Gastroesophageal sphincter (tissue), 4 donors: ENCODE measurements around the gene YY1. TPM values are rescaled to one million over a fixed set of nuclear protein-coding genes. Genes with fewer than 3 reads are reported as not detected.
"Not testable (repeated sequence)": the region's sequence is repeated elsewhere in the genome, so short reads cannot be mapped to it uniquely, and the experiment has no call there.

Source experiments
- ATAC-seq: fragments of 150-250 bp; one replicate; pipeline ENCODE4 v1.9.1; 2016; ENCODE audit warnings: mild to moderate bottlenecking, moderate library complexity
- H3K27ac ChIP-seq, 4 donors: fragments of 200-600 bp; sonication (generic) in 3 of 4; 1 replicate in 3 of 4; 2 replicates in 1 of 4; pipeline ENCODE4 v1.5.1; 2016 to 2019
- H3K27me3 ChIP-seq: fragments of 200-600 bp; sonication (generic); one replicate; pipeline ENCODE4 v1.5.1; 2019
- H3K36me3 ChIP-seq, 2 donors: fragments of 200-600 bp; sonication (generic); one replicate each; pipeline ENCODE4 v1.5.1; 2019; ENCODE audit warnings: control low read depth in 1 of 2
- H3K4me1 ChIP-seq, 3 donors: fragments of 200-600 bp; sonication (generic); 1 replicate in 2 of 3; 2 replicates in 1 of 3; pipeline ENCODE4 v1.5.1; 2016 to 2019; ENCODE audit warnings: control low read depth in 2 of 3
- H3K4me3 ChIP-seq, 2 donors: fragments of 200-600 bp; sonication (generic); one replicate each; pipeline ENCODE4 v1.5.1; 2019; ENCODE audit warnings: mild to moderate bottlenecking in 1 of 2, moderate library complexity in 1 of 2
- H3K9me3 ChIP-seq, 3 donors: fragments of 200-600 bp; sonication (generic); one replicate each; pipeline ENCODE4 v1.5.1; 2017 to 2019; ENCODE audit warnings: control low read depth in 2 of 3
- EP300 ChIP-seq: sonication (generic); formaldehyde crosslinking; IDR thresholded peaks from one replicate; pipeline ENCODE4 v1.6.1; 2017; ENCODE audit warnings: antibody characterized with exemption, mild to moderate bottlenecking
- POLR2A ChIP-seq, 2 donors: fragments of 450-650 bp; IDR thresholded peaks; one replicate each; pipeline ENCODE4 v1.6.1; 2017; ENCODE audit warnings: antibody characterized with exemption in 2 of 2, mild to moderate bottlenecking in 2 of 2, moderate library complexity in 1 of 2
- POLR2AphosphoS5 ChIP-seq: sonication (generic); formaldehyde crosslinking; IDR thresholded peaks from one replicate; pipeline ENCODE4 v1.6.1; 2017; ENCODE audit warnings: antibody characterized with exemption
- WGBS, 2 donors: methylation state at CpG; one replicate each; pipeline ENCODE4 v1.1.5; 2018; ENCODE audit warnings: low coverage in 1 of 2; 5-methylcytosine and 5-hydroxymethylcytosine counted together
- total RNA-seq, 4 donors: library from RNA; depleted of rRNA; stranded (reverse); fragments of >200 nt; gene quantifications; one replicate each; pipeline ENCODE4 v1.1.0, GENCODE V29; 2016
- TF ChIP-seq, protein P1 (sequence below), 4 experiments: fragments of 200-600 bp in 2 of 4; fragments of 450-650 bp in 2 of 4; sonication (generic) in 1 of 4; IDR thresholded peaks; one replicate each; pipeline ENCODE4 v1.5.1; 2017 to 2019; ENCODE audit warnings: antibody characterized with exemption in 4 of 4, mild to moderate bottlenecking in 2 of 4, moderate library complexity in 2 of 4

The YY1 gene
- total RNA-seq, 4 donors from 2014 or later: 55.1 to 76.3 (median 62.5) TPM

DNA sequence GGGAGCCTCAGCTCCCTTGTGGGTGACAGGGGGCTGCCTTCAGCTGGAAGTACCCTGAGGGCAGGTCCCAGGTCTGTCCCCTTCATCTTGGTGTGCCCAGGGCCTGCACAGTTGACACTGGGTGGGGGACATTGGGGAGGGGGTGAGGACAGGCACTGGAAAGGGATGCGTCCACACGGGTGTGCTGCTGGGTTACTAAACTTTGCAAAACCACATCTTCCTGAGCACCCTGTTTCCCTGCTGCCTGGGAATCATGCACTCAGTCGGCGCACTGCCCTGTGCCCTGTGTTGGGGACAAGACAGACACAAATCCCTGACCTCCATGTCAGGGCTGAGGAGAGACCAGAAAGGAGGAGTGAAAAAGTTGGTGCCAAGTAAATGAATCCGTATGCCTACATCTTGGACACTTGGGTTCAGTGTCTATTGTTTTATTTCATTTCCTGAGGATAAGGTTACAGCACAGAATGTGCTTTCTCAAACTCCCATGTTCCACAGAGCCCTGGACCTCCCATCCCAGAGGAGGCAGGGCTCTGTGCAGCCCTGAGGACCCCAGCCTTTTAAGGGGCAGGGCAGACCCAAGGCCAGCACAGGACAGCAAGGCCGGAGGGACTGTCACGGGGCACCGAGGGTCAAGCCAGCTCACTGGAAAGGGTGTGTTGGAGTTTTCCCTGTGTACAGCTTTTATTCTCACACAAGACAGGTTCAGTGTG, 70.2 kb downstream of the YY1 start:
- Histone ChIP-seq H3K27me3 (peaks cover 8% of the 10 kb centered on the region), H3K9me3 (no peaks in the 10 kb centered on the region), H3K27ac (peak overlapping the region in 3 of 4 donors; percentile 45 to 91 (median 50)), H3K4me1 (peaks cover 0 to 48% (median 16%) of the 10 kb centered on the region in 3 donors), H3K36me3 (no peaks in the 10 kb centered on the region), H3K4me3 (no peak overlapping the region)
- TF ChIP-seq POLR2AphosphoS5: no peak
- TF ChIP-seq, protein P1, sequence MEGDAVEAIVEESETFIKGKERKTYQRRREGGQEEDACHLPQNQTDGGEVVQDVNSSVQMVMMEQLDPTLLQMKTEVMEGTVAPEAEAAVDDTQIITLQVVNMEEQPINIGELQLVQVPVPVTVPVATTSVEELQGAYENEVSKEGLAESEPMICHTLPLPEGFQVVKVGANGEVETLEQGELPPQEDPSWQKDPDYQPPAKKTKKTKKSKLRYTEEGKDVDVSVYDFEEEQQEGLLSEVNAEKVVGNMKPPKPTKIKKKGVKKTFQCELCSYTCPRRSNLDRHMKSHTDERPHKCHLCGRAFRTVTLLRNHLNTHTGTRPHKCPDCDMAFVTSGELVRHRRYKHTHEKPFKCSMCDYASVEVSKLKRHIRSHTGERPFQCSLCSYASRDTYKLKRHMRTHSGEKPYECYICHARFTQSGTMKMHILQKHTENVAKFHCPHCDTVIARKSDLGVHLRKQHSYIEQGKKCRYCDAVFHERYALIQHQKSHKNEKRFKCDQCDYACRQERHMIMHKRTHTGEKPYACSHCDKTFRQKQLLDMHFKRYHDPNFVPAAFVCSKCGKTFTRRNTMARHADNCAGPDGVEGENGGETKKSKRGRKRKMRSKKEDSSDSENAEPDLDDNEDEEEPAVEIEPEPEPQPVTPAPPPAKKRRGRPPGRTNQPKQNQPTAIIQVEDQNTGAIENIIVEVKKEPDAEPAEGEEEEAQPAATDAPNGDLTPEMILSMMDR (IDR thresholded peaks at IDR 0.05): no peak
- WGBS, 2 donors: 70% methylated on average over 3 of the region's 8 CpGs; no CpG with 5 or more reads in 1 of the 2 donors
- ATAC-seq: no peak

DNA sequence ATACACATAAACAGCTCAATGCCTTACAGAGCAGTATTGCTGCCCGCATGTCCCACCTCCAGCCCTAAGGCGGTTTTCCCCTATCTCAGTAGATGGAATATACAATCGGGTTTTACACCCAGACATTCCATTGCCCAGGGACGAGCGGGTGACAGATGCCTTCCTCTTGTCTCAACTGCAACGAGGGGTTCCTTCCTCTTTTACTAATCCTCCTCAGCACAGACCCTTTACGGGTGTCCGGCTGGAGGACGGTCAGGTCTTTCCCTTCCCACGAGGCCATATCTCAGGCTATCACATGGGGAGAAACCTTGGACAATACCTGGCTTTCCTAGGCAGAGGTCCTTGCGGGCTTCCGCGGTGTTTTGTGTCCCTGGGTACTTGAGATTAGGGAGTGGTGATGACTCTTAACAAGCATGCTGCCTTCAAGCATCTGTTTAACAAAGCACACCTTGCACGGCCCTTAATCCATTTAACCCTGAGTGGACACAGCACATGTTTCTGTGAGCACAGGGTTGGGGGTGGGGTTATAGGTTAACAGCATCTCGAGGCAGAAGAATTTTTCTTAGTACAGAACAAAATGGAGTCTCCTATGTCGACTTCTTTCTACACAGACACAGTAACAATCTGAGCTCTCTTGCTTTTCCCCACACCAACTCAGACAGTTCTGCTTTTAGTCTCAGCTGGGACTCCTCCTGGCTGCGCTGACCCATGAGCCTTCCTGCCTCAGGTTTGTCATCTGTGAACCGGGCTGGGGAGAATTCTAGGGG, 73.3 kb downstream of the YY1 start:
- H3K36me3 ChIP-seq, H3K9me3 ChIP-seq, ATAC-seq, H3K4me3 ChIP-seq, H3K27ac ChIP-seq, H3K27me3 ChIP-seq: not testable (repeated sequence)
- peaks cover 0 to 23% (median 5%) of the 10 kb centered on the region in 3 donors for H3K4me1 ChIP-seq
- 24 to 60% methylated on average over 1 to 15 of the region's 18 CpGs for WGBS, 2 donors

DNA sequence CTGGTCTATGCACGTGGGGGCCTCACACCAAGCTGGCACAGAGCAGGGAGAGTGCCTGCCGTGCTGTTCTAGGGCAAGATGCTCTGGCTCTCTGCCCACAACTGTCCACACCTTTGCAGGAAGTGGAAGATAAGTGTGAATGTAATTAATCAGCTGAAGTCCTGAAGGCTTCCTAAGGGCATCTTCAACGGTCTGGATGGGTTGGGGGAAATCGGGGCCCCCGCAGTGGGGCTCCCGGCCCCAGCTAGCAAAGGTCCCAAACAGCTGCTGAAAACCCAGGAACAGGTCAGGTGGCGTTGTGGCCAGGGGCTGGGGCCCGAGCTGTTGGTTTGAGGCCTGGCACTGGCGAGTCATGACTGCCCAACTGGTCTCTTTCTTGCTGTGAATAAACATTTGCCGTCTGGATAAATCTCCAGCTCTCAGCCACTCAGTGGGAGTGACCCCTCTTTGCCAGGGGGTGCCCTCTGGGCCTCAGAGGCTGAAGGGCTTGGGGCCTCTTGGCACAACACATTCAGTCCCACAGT, 74.0 kb downstream of the YY1 start:
- Histone ChIP-seq H3K27ac (no peak overlapping the region), H3K4me3 (no peak overlapping the region), H3K4me1 (peaks cover 0 to 22% (median 0%) of the 10 kb centered on the region in 3 donors), H3K9me3 (no peaks in the 10 kb centered on the region), H3K27me3 (peaks cover 8% of the 10 kb centered on the region), H3K36me3 (no peaks in the 10 kb centered on the region)
- no peak for ATAC-seq
- WGBS, 2 donors: 0% methylated on average over 2 of the region's 10 CpGs; no CpG with 5 or more reads in 1 of the 2 donors
- no peak for TF ChIP-seq EP300
- TF ChIP-seq, protein P1 (IDR thresholded peaks at IDR 0.05): no peak

DNA sequence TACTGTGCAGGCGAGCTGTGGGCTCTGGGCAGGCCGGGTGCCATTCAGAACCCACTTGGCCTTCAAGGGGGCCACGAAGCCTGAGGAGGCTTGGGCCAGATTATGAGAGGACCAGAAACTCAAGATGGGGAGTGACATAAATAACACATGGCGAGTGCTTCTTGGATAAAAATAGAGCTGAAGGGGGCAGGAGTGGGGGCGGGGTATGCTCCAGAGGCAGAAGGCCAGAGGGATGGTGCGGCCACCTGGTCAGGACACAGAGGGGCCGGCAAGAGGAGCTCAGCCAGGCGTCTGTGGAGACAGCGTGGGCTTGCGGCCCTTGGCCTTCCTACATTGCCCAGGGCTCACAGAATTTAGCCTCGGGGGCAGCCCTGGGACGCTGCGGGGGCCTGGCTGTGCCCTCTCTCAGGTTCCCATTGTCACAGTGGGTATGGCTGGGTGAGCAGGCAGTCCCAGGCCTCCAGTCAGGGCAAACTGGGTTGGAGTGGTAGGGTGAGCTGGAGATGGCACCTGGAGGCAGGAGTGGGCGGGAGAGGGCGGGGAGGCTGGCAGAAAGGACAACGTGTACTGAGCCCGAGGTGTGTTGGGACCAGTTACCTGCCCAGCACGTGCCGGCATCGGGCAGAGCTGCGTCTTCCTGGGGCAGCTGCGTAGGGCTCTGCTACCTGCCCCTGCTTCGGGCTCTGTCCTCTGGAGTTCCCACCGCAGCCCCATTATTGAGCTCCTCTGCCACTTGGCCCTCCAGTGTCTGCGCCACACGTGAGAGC, 74.7 kb downstream of the YY1 start:
- H3K27me3 ChIP-seq: peaks cover 8% of the 10 kb centered on the region
- no peak overlapping the region for H3K4me3 ChIP-seq
- WGBS, 2 donors: 67 to 80% methylated on average over 3 to 4 of the region's 26 CpGs
- H3K27ac ChIP-seq: no peak overlapping the region
- no peak for TF ChIP-seq POLR2A (IDR thresholded peaks at IDR 0.05)
- no peak for TF ChIP-seq EP300
- TF ChIP-seq, protein P1 (IDR thresholded peaks at IDR 0.05): no peak
- TF ChIP-seq POLR2AphosphoS5: no peak
- H3K4me1 ChIP-seq: peaks cover 0 to 22% (median 3%) of the 10 kb centered on the region in 3 donors
- no peaks in the 10 kb centered on the region for H3K9me3 ChIP-seq
- no peak for ATAC-seq
- H3K36me3 ChIP-seq: no peaks in the 10 kb centered on the region

DNA sequence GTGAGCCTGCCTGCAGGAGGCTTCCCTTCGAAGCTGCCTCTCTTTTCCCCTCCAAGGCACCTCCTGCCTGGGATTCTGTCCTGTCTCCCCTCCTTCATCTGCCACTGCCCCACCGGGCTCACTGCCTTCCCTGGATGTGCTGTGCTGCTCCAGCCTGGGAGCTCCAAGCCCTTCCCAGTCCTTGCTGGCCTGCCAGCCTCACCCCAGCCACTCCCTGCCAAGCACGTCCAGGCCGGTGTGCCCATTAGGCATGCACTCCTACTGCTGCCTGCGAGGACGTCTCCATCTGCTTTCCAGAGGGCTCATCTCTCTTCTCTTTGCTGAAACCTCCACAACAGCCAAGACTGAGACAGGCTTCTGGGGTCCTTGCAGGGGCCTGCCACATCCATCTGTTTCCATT, 75.8 kb downstream of the YY1 start:
- TF ChIP-seq, protein P1 (IDR thresholded peaks at IDR 0.05): no peak
- no peak for TF ChIP-seq POLR2A (IDR thresholded peaks at IDR 0.05)
- TF ChIP-seq EP300: no peak
- no peak for TF ChIP-seq POLR2AphosphoS5
- peaks cover 8% of the 10 kb centered on the region for H3K27me3 ChIP-seq
- H3K36me3 ChIP-seq: no peaks in the 10 kb centered on the region
- ATAC-seq: no peak
- peaks cover 0 to 15% (median 3%) of the 10 kb centered on the region in 3 donors for H3K4me1 ChIP-seq
- WGBS, 2 donors: 79 to 100% methylated on average over 1 to 3 of the region's 6 CpGs
- no peak overlapping the region for H3K4me3 ChIP-seq
- H3K27ac ChIP-seq: no peak overlapping the region
- no peaks in the 10 kb centered on the region for H3K9me3 ChIP-seq
